Spinal cord (tissue), 10 donors: ENCODE data around the gene C1QTNF12. TPM values are rescaled to one million over a fixed set of nuclear protein-coding genes. Genes with fewer than 3 reads are reported as not detected.
A peak's percentile ranks its signal among the peaks of the same experiment; 100 is the strongest.

Source experiments
- DNase-seq, 6 donors: peaks; one replicate each; pipeline versions ENCODE4 v3.0.0 to v3.0.0-alpha.2; 2013 to 2015; ENCODE audit warnings: low spot score in 6 of 6, low read depth in 4 of 6
- H3K27ac ChIP-seq: one replicate; pipeline ENCODE4 v1.5.1; 2013; ENCODE audit warnings: low read depth, low read length, control low read depth
- H3K27me3 ChIP-seq: one replicate; pipeline ENCODE4 v1.6.1; 2013; ENCODE audit warnings: low read length; ENCODE audit not compliant: control insufficient read depth, insufficient read depth
- H3K36me3 ChIP-seq: one replicate; pipeline ENCODE4 v1.6.1; 2013; ENCODE audit warnings: low read length; ENCODE audit not compliant: control insufficient read depth, insufficient read depth
- H3K4me1 ChIP-seq: one replicate; pipeline ENCODE4 v1.6.1; 2013; ENCODE audit warnings: low read length; ENCODE audit not compliant: control insufficient read depth, insufficient read depth
- H3K4me3 ChIP-seq: one replicate; pipeline ENCODE4 v1.5.1; 2013; ENCODE audit warnings: low read depth, low read length, control low read depth
- H3K9me3 ChIP-seq: one replicate; pipeline ENCODE4 v1.6.1; 2013; ENCODE audit warnings: low read length; ENCODE audit not compliant: control insufficient read depth, insufficient read depth
- WGBS: methylation state at CpG from one replicate; pipeline ENCODE4 v1.1.5; 2013; ENCODE audit warnings: missing lambda C conversion rate; ENCODE audit not compliant: insufficient coverage; 5-methylcytosine and 5-hydroxymethylcytosine counted together
- polyA plus RNA-seq, 2 donors: library from polyadenylated mRNA; unstranded; fragments of 120-200 nt; gene quantifications; one replicate each; pipeline ENCODE4 v1.2.1, GENCODE V29; 2013; ENCODE audit not compliant: insufficient read length in 2 of 2
- total RNA-seq, 2 donors: library from RNA; depleted of rRNA in 1 of 2; stranded (reverse); fragments of 120-200 nt in 1 of 2; fragments of >200 nt in 1 of 2; gene quantifications; one replicate each; pipeline versions ENCODE4 v1.2.3 to v1.2.4, GENCODE V29; 2013 to 2014
- donor health status: healthy.

The C1QTNF12 gene
- total and polyA plus RNA-seq, 4 donors, result 1.4 to 10.4 (median 4.2) TPM

DNA sequence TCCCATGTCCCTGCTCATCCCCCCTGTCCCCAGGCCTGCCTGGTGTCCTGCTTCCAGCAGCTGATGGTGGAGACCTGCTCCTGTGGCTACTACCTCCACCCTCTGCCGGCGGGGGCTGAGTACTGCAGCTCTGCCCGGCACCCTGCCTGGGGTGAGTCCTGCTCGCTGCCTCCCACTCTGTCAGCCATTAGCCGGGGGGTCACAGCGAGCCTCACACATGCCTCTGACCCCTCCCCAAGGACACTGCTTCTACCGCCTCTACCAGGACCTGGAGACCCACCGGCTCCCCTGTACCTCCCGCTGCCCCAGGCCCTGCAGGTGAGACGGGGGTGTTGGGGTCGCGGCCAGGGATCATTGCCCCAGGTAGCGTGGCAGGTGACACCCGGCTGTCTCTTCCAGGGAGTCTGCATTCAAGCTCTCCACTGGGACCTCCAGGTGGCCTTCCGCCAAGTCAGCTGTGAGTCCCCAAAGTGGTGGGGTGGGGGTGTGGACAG is 43.8 kb upstream of the C1QTNF12 start:
- Histone ChIP-seq H3K4me1 (peaks cover 19% of the 10 kb centered on the region), H3K4me3 (no peak overlapping the region), H3K36me3 (peaks cover 59% of the 10 kb centered on the region), H3K27me3 (no peaks in the 10 kb centered on the region), H3K27ac (no peak overlapping the region), H3K9me3 (no peaks in the 10 kb centered on the region)
- DNase-seq, result peak in 1 of 6 donors; percentile 31
- WGBS, result 38% methylated on average over 8 of the region's 15 CpGs

DNA sequence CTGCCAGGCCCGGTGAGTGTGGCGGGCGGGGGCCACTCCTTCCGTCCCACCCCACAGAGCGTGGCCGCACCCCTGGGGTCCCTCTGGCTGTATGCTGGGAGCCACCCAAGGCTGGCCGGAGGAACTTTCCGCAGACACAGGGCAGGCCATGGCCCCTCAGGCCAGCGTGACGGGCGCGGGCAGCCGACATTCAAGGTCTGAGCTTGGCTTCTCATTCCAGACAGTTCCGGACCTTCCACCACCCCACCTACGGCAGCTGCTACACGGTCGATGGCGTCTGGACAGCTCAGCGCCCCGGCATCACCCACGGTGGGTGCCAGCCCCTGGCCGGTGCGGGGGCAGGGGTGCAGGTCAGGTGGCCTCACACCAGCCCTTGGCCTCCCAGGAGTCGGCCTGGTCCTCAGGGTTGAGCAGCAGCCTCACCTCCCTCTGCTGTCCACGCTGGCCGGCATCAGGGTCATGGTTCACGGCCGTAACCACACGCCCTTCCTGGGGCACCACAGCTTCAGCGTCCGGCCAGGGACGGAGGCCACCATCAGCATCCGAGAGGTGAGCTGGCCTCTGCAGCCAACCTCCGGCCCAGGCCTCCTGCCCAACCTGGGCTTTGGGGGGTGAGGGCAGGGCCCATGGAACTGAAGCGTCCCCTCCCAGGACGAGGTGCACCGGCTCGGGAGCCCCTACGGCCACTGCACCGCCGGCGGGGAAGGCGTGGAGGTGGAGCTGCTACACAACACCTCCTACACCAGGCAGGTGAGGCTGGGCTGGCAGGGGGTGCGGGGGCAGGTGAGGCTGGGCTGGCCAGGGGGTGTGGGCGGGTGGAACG is 41.0 kb upstream of the C1QTNF12 start:
- no peak for DNase-seq

DNA sequence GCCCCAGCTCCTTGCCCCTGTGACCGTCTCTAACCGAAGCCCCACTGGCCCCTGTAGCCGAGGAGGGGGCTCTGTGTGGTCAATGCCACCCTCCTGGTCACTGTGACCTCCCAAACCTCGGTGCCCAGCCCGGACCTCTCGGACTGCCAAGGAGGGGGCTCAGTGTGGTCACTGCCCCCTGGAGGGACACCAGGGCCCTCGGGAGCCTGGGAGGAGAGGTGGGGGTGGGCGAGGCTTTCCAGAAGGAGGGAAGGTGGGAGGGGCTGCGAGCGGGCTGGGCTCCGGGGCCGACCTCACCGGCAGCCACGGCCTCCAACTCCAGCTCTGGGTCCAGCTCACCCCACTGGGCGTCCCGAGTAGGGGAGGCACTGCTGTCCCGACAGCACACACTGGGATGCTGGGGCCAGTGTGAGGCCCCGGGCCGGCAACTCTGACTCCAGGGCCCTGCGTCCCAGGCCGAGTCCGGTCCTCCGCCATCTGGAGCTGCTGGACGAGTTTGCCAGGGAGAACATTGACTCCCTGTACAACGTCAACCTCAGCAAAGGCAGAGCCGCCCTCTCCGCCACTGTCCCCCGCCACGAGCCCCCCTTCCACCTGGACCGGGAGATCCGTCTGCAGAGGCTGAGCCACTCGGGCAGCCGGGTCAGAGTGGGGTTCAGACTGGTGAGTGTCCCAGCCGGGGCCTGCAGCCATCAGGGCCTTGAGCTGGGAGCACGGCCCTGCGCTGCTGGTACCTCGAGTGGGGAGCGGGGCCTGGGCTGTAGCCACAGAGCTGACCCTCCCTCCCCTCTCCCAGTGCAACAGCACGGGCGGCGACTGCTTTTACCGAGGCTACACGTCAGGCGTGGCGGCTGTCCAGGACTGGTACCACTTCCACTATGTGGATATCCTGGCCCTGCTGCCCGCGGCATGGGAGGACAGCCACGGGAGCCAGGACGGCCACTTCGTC is 40.1 kb upstream of the C1QTNF12 start:
- no peak for DNase-seq
- Histone ChIP-seq H3K9me3 (no peaks in the 10 kb centered on the region), H3K4me3 (no peak overlapping the region), H3K4me1 (peaks cover 19% of the 10 kb centered on the region), H3K27me3 (no peaks in the 10 kb centered on the region), H3K27ac (no peak overlapping the region), H3K36me3 (peaks cover 29% of the 10 kb centered on the region)
- WGBS, result 70% methylated on average over 47 of the region's 50 CpGs

More for the DNA sequence above, 41.0 kb upstream of the C1QTNF12 start:
- Histone ChIP-seq H3K4me1 (peaks cover 23% of the 10 kb centered on the region), H3K36me3 (peaks cover 31% of the 10 kb centered on the region), H3K27me3 (no peaks in the 10 kb centered on the region), H3K9me3 (no peaks in the 10 kb centered on the region), H3K4me3 (no peak overlapping the region), H3K27ac (no peak overlapping the region)
- 91% methylated on average over 34 of the region's 46 CpGs for WGBS

DNA sequence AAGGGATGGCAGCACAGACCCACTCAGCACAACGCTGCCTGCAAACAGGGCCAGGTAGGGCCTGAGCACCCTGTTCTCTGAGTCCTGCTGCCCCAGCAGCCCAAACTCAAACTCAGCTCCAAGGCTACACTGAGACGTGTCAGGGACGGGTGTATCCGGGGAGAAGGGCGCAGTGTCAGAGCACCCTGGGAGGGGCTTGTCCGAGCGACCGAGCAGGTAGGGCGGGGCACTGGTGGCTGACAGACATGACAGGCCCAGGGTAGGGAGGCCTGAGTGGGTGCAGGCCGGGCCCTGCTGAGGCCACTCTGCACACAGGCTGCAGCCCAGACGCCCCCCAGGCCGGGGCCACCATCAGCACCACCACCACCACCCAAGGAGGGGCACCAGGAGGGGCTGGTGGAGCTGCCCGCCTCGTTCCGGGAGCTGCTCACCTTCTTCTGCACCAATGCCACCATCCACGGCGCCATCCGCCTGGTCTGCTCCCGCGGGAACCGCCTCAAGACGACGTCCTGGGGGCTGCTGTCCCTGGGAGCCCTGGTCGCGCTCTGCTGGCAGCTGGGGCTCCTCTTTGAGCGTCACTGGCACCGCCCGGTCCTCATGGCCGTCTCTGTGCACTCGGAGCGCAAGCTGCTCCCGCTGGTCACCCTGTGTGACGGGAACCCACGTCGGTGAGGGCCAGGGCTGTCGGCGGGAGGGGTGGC is 39.2 kb upstream of the C1QTNF12 start:
- H3K9me3 ChIP-seq, result no peaks in the 10 kb centered on the region
- WGBS, result 73% methylated on average over 37 of the region's 37 CpGs
- no peaks in the 10 kb centered on the region for H3K27me3 ChIP-seq
- no peak overlapping the region for H3K27ac ChIP-seq
- H3K4me1 ChIP-seq, result peaks cover 11% of the 10 kb centered on the region
- peaks cover 29% of the 10 kb centered on the region for H3K36me3 ChIP-seq
- no peak for DNase-seq
- H3K4me3 ChIP-seq, result no peak overlapping the region

DNA sequence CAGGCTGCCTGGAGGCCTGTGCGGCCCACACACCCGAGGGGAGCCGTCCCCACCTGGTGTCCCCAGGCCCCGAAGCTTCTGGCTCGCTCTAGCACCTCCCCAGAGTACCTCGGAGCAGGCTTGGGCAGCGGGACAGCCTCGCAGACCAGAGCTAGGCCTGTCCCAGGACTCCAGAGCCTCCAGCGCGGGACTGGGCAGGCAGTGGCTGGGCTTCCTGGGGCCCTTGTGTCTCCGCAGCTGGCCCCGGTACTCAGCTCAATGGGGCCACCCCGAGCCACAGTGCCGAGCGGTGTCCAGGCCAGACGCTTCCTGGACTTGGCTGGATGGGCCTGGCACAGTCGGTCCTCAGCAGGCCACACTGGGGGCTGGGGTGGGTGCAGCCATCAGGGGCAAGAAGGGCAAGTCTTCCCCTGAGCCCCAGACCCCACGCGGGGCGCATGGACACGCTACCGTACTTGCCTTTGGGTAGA is 38.6 kb upstream of the C1QTNF12 start:
- H3K27me3 ChIP-seq, result no peaks in the 10 kb centered on the region
- 85% methylated on average over 22 of the region's 22 CpGs for WGBS
- no peak overlapping the region for H3K27ac ChIP-seq
- peaks cover 26% of the 10 kb centered on the region for H3K36me3 ChIP-seq
- peaks cover 7% of the 10 kb centered on the region for H3K4me1 ChIP-seq
- no peak overlapping the region for H3K4me3 ChIP-seq
- H3K9me3 ChIP-seq, result no peaks in the 10 kb centered on the region
- DNase-seq, result no peak

- peaks cover 7% of the 10 kb centered on the region for H3K4me1 ChIP-seq
- H3K27me3 ChIP-seq, result no peaks in the 10 kb centered on the region
- no peak overlapping the region for H3K27ac ChIP-seq
- no peaks in the 10 kb centered on the region for H3K9me3 ChIP-seq
- 85% methylated on average over 28 of the region's 32 CpGs for WGBS
- no peak overlapping the region for H3K4me3 ChIP-seq
- DNase-seq, result no peak
- peaks cover 28% of the 10 kb centered on the region for H3K36me3 ChIP-seq
Observed at GRCh38 chr1:1284221-1285101, 37.9 kb upstream of the C1QTNF12 start.

DNA sequence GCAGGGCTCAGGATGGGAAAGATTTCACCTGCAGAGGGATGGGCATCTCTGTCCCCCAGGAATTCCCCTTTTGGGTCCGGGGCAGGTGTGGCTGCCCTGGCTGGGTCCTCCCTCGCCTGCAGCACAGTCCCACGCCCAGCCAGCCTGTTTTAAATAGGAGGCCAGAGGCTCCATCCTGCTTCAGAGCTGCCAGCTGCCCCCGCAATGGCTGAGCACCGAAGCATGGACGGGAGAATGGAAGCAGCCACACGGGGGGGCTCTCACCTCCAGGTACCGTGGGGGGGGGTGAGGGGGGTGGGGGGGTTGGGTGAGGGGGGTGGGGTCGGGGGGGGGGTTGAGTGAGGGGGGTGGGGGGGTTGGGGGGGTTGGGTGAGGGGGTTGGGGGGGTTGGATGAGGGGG is 37.3 kb upstream of the C1QTNF12 start:
- no peaks in the 10 kb centered on the region for H3K9me3 ChIP-seq
- H3K4me1 ChIP-seq, result peaks cover 7% of the 10 kb centered on the region
- H3K36me3 ChIP-seq, result peaks cover 31% of the 10 kb centered on the region
- H3K4me3 ChIP-seq, result no peak overlapping the region
- WGBS, result 22% methylated on average over 3 of the region's 9 CpGs
- no peak overlapping the region for H3K27ac ChIP-seq
- H3K27me3 ChIP-seq, result no peaks in the 10 kb centered on the region
- DNase-seq, result no peak

DNA sequence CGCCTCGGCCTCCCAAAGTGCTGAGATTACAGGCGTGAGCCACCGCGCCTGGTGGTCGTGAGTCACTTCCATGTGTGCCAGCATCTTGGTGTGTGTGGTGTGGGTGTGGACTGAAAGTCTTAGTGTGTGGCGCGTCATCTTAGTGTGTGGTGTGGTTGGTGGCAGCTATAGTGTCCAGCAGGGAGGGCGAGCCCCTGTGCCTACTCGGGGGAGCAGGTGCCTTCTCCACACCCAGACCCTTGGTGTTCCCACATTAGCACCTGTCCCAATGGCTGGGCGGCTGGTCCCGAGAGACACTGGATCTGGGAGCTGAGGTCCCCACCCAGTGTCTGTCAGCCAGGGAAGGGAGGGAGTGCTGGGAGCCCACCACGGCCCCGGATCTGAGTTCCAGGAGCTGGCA is 36.5 kb upstream of the C1QTNF12 start:
- Histone ChIP-seq H3K27me3 (no peaks in the 10 kb centered on the region), H3K4me3 (no peak overlapping the region), H3K9me3 (no peaks in the 10 kb centered on the region), H3K4me1 (peaks cover 7% of the 10 kb centered on the region), H3K36me3 (peaks cover 31% of the 10 kb centered on the region), H3K27ac (no peak overlapping the region)
- WGBS, result 89% methylated on average over 11 of the region's 14 CpGs
- no peak for DNase-seq
